AG09309 (cell line): ENCODE data around the gene TMEM9.

Experiments
- DNase-seq: peaks from one replicate; pipeline ENCODE4 v3.0.0-alpha.2; 2010; ENCODE audit warnings: low read depth
- H3K4me3 ChIP-seq: 2 replicates; pipeline ENCODE4 v1.5.1; 2011; ENCODE audit warnings: mild to moderate bottlenecking, low read depth, low read length, moderate library complexity; ENCODE audit not compliant: control insufficient read depth
- TF ChIP-seq, protein P1 (sequence below): IDR thresholded peaks from 2 replicates; pipeline ENCODE4 v1.5.1; 2011; ENCODE audit warnings: mild to moderate bottlenecking, low read depth, low read length, inconsistent platforms; ENCODE audit not compliant: insufficient read depth, control insufficient read depth; ENCODE audit errors: missing control alignments

TMEM9 gene

DNA sequence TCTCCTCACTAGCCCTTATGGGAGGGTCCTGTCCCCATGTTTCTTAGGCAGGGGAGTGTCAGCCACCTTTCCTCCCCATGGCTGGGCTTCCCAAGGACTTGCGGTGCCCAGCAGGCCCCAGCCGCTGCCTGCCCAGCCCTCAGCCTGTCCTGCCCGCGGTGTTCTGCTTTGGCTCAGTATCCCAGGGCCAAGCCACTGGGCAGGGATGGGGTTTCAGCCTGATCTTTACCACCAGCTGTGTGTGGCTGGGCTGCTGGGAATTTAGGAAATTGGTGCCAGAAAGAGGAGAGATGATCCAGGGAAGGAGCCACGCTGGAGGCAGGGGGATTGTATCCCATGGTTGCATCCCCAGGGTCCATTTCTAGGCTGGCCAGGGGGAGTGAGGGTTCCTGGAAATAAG lies 29.5 kb upstream of the TMEM9 start:
- DNase-seq = no peak
- TF ChIP-seq, protein P1, sequence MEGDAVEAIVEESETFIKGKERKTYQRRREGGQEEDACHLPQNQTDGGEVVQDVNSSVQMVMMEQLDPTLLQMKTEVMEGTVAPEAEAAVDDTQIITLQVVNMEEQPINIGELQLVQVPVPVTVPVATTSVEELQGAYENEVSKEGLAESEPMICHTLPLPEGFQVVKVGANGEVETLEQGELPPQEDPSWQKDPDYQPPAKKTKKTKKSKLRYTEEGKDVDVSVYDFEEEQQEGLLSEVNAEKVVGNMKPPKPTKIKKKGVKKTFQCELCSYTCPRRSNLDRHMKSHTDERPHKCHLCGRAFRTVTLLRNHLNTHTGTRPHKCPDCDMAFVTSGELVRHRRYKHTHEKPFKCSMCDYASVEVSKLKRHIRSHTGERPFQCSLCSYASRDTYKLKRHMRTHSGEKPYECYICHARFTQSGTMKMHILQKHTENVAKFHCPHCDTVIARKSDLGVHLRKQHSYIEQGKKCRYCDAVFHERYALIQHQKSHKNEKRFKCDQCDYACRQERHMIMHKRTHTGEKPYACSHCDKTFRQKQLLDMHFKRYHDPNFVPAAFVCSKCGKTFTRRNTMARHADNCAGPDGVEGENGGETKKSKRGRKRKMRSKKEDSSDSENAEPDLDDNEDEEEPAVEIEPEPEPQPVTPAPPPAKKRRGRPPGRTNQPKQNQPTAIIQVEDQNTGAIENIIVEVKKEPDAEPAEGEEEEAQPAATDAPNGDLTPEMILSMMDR = no peak
- H3K4me3 ChIP-seq = no peak overlapping the region

DNA sequence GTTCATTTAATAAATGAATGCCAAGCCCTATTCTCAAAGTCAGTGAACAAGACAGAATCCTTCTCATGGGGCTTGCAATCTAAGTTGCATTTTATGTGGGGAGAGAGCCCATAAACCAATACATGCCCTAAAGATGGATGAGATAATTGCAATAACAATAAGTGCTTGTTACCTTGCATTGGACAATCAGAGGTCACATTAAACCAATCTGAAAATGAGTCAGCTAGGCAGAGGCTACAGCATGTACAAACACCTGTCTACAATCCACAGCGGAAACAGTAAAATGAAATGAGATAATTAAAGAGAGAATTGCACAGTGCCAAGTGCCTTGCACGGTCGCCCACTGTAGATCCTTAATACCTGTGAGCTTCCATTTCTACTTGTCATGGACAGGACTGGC lies 28.9 kb upstream of the TMEM9 start:
- no peak for DNase-seq
- TF ChIP-seq, protein P1 = no peak
- no peak overlapping the region for H3K4me3 ChIP-seq

DNA sequence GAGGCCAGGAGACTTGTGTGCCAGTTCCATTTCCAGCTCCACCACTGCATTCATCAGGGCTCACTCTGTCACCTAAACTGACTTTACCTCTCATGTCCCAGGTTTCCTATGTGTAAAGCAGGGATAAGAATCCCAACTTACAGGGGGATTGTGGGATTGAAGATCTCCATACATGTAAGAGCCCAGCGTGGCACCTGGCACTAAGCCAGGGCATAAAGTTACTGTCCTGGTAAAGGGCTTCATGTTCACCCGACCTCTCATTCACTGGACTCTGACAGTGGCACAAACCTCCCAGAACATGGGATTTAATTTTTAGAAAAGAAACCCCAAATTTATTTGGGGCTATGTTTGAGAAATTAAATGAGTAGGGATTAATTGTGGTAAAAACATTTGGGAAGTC lies 27.5 kb upstream of the TMEM9 start:
- no peak for DNase-seq
- TF ChIP-seq, protein P1 = no peak
- no peak overlapping the region for H3K4me3 ChIP-seq

DNA sequence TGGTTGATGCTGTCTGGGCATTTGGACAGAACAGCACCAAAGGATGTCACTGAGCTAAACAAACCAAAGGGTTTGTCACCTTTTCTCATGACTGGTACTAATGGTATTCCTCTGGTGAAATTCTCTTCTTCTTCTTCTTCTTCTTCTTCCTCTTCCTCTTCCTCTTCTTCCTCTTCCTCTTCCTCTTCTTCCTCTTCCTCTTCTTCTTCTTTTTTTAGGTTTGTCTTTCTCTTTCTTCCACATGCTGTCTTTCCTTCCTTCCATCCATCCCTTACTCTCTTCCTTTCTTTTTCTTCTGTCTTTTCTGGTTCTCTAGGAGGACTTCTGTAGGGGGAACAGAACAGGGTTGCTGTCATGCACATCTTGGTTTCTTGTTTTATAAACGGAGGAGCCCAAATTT lies 27.0 kb upstream of the TMEM9 start:
- H3K4me3 ChIP-seq = no peak overlapping the region
- TF ChIP-seq, protein P1 = no peak
- no peak for DNase-seq

DNA sequence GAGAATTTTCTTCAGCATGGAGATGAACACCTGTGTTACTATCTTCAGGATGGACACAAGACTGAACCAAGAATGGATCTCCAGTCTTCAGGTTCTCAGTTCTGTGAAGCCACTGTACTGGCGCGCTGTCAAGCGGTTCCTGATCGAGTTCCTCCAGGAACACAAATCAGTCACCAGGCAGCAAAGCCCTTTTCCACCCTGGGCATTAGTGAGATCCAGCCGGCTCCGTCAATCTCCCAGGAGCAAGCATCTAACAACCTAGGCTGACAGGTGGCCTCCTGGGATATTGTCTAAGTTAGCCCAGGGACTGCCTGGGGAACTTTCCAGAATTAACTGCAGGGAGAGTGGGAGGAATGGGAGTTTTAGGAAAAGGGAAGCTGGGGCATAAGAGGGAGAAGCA lies 26.6 kb upstream of the TMEM9 start:
- DNase-seq = no peak
- H3K4me3 ChIP-seq = no peak overlapping the region
- TF ChIP-seq, protein P1 = no peak

DNA sequence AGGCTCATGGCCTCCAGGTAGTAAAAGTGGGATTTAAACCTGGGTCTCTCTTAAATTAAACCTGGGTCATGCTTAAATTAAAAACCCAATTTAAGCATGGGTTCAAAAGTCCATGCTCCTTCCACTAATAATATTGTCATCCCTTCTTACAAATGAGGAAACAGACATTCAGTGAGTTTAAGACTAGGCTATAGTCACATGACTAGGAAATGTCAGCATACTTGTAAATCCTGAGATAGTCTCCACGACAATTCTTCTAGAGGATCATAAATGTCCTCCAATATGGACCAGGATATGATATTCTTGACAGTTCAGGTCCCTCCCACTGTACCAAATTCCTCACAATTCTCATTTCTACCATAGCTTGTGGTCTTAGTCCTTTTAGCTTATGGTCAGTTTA lies 25.9 kb upstream of the TMEM9 start:
- no peak for DNase-seq
- TF ChIP-seq, protein P1 = no peak

DNA sequence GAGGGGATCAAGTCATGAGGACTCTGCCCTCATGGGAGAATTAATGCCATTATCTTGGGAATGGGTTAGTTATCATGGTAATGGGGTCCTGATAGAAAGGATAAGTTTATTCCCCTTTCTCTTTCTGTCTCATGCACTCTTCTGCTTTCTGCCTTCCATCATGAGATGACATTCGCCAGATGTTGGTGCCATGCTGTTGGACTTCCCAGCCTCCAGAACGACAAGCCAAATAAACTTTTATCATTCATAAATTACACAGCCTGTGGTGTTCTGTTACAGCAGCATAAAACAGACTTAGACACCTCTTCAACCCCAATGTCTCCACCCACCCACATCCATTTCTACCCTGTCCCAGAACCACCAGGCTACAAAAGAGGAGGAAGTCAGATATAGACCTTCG lies 24.4 kb upstream of the TMEM9 start:
- TF ChIP-seq, protein P1 = no peak
- no peak for DNase-seq
- no peak overlapping the region for H3K4me3 ChIP-seq

More for the DNA sequence above, 25.9 kb upstream of the TMEM9 start:
- H3K4me3 ChIP-seq = no peak overlapping the region
